Activated effector memory CD4-positive, alpha-beta T cell treated with anti-CD3 and anti-CD28 coated beads, Interleukin-2, amount 50 U/mL, for 16 hours (primary cell): ENCODE data around the gene SUGCT.

Experiments used
- DNase-seq: peaks from one replicate; pipeline ENCODE4 v3.0.0-alpha.2; 2020

The SUGCT gene

DNA sequence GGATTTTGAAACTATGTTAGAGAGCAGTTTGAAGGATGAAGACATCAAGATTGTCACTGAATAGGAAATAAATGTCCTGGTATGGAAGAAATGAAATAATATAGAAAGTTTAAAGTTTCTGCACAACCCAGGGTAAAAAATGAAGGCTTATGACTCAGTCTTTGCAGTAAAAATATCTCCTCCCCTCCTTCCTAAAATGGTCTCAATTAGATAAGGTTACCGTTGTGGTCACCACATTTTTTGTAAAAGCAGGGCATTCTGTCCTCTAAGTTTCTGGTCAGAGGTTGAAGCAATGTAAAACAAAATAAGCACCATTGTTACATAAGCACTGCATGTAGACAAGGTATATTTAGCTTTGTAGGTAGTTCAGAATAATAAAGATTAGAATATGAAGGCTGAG is 403.5 kb downstream of the SUGCT start:
- no peak for DNase-seq

DNA sequence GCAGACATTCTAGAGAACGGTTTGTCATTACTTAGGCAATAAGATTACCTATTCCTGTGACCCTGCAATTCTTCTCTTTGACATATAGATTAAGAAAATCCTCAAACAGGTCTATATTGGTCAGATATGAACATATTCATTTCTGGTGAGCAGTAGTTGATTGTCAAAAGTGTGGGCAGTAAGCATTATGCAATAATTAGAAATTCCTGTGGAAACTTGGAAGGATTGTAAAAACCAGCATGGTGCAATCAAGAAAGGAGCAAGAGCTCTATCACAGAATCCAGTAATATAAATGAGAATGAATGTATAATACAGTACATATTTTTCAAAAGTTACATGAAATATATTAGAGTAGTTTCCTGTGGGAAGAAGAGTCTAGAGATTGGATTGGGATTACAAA is 406.5 kb downstream of the SUGCT start:
- no peak for DNase-seq

DNA sequence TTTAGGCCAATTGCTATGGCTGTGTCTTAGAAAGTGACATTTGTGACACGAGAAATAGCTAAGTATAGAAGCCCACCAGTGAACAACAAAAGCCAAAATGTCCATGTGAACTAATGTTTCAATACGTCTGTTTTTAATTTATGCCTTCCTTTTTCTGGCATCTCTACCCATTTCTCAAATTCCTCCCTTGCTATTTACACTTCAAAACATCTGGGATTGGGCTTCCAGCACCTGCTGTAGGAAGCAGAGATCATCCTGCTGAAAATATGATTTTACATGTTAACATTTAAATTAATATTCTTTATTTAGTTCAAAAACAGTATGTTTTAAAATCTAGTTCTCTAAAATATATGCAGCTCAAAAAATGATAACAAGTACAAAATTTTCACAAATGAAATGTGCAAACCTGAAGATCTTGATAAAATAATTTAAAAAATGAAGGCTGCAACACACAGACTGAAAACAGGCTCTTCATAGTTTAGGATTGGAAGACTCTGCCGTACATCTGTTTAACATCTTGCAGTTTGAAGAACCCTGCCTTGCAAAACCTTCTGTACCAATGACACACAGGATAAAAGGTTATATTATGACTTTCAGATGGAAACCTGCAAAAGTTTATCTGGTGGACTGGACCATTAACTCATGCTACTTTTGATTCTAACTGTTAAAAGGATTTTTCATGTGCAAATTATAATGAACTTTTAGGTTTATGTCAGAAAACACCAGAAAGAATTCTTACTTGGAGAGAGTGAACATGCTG is 408.4 kb downstream of the SUGCT start:
- no peak for DNase-seq

DNA sequence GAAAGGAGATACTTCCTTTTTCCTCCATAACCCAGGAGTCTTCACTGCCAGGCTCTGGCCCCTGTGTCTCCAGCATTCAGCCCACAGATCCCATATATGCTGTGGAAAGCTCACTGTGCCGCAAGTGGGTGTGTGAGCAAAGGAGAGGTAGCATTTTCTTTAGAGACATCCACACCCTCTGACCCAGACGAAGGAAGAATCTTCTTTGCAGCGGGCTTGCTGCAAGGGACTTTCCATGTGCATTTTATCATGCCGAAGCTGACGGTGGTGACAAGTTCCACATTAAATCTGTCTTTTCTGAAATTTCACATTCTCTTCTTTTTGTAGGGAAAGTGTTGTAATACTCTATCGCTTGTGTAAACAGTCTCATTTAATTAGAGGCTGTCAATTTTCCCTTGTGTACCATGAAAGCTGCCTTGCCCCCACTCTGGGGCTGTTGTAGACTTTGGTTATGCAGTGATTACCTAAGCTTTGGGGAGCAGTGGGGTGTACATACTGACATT is 409.5 kb downstream of the SUGCT start:
- DNase-seq = no peak

DNA sequence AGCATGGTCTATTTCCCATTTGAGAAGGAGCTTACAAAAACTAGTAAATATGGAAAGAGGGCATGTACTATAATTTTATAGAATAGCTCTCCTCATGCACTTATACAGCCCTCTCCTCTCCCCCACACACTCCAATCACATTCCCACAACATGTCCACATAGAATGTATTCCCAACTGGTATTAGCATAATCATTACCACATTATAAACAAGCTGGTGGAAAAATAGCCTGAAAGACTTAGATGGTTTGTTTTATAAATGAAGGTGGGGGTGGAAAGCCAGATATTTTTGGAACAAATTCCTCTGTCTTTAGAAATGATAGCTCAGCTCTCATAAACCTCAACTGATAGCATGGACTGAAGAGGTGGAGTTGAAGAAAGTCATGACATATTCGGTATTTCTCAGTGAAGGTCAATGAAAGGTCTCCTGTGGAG is 410.1 kb downstream of the SUGCT start:
- DNase-seq = no peak

DNA sequence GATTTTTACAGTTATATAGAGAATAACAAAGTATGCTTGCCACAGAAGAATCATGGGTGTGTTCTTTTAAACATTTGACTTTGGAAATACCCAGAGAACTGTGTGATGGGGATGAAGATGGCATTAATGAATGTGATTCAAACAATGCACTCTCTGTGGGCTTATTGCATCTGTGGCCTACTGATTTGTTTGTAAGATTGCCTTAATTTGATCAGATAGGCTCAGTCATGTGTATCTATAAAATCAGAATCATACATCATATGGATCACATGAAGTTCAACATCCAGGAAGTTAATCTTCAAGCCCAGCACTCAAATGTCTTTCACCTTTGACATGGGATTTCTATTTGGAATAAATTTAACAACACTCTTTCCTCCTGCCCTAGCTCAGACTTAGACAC is 410.9 kb downstream of the SUGCT start:
- no peak for DNase-seq

DNA sequence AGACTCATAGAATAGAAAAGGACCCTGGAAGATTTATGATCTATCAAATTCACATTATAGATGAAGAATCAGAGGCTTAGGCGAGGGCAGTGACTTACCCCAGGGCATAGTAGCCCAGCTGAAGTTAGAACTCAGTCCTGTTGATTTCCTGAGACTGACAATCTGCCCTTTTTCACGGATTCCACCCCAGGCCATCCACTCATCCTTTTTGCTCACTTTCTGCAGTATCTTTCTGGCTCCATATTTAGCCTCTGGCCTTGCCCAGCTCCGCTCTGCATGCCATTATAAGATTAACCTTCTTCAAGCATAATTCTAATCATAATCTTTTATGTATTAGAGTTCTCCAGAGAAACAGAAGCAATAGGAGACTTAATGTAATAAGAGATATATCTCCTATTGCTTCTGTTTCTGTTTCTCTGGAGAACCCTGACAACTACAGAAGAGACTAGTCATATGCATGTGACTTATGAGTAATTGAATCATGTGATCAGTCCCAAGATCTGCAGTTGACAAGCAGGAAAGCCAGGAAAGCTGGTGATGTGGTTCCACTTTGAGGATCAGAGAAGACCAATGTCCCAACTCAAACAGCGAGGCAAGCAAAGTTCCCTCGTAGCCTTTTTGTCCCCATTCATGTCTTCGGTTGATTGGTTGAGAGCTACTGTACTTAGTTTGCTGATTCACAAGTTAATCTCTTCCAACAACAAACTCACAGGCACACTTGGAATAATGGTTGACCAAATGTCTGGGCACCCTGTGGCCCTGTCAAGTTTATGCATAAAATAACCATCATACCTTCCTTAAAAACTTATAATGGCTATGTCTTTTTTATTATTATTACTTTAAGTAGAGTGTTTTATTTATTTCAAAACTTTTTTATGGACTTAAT is 412.1 kb downstream of the SUGCT start:
- DNase-seq = no peak

DNA sequence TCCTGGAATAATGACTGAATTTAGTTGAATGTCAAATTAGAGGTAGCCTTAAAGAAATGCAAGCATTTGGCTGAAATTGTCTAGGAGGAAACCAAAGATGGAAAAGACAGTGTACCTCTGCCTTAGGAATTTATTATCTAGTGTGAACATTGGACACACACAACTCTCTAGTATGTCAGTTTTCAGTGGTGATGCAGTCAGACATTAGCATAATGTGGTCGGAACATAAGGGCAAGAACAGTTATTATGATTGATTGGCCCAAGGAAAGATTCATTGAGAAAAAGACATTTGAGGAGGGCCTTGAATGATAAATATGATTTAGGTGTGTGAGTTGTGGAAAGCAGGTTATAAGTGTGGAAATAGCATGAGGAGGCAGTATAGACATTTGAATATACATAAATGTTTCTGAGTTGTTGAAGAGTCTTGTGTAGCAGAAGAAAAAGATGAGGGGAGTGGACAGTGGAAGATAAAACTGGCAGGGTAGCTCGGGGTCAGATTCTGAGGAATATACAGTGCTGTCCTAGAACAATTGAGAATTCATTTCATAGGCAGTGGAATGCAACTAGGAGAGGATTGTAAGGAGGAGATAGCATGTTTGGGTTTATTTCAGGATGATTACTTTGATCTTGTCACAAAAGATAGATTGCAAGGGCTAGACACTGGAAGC is 414.7 kb downstream of the SUGCT start:
- no peak for DNase-seq

DNA sequence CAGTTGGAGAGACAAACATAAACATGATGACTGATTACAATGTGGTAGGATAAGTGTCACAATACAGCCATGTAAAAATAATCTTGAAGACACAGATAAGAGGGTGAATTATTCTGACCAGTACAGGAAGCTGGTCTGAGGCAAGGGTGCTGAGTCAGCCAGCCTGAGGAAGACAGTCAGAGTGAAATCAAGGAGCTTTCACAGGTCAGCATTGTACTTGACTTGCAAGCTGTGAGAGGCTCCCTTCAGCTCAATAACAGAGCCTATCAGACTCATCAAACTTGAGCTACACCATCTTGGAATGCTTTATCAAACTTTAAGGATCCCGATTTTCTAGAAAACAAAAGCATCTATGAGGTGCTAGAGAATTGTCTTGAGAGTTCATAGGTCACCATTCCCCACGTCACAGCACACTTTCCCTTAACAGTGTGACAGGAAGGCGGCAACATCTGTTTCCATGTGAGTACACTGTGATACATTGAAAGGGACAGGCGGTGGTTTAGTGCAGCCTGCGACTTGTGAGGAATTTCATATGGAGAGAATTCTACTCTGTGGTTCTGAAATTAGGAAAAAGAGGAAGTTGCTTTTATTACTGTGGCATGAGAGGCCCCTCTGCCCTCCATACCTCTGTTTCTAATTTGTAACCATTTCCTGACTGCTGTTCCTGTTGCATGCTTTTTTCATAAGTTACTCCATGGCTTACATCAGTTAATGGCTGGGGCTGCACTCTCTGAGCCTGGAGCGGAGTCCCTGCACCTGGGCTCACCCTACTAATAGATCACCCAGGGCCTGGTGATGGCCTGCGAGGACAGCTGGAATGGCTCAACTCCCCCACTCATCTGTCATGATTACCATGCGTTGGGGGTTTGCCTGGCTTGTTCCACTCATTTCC is 417.1 kb downstream of the SUGCT start:
- no peak for DNase-seq

DNA sequence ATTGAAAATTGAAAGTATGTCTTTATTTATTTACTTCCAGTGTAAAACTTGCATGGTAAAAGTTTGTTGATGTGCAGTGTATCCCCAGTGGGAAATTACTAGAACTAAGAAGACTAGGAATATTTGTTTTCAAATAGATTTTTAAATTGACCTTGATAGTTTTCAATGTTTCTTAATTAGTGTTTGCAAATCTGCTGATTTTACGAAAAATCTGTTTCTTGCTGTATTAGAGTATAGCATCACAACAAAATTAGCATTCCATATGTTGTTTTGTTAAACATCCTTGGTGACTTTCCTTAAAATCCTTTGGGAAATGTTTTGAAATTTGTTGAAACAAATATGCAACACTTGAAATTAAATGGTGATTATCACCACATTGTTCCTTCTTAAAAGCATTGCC is 425.9 kb downstream of the SUGCT start:
- DNase-seq = no peak

DNA sequence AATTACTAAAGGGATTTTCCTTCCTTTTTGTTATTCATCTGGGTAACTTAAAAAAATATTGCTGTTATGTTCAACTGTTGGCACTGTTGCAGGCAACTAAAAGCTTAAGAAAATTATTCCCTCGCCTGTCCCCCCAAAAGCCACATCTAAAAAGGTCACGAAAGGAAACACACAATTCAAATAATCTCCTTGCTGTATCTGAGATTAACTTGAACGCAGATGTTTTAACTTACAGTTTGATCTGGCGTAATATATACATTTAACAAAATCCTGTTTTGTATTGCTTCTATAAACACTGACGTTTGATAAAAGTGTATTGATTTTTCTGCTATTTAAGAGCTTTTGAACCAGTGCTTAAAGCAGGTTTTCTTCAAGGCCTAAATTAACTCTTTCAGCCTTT is 432.1 kb downstream of the SUGCT start:
- DNase-seq = no peak

DNA sequence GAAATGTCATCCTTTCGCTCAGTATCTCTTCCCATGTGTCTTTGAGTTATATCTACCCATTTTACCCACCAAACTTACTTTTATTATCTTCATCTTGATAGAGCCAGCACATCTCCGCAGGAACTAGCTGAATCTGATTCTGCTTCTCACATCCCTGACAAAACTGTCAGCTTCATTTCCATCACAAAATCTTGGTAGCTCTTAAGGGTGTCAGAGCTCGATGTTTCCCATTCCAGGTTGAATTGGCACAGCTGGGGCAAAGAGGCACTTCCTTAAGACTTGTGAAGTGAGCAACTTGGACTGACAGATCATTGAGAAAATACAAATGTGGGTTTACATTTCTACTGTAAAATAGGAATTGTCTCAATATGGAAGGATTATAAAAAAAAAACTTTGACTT is 434.5 kb downstream of the SUGCT start:
- no peak for DNase-seq

DNA sequence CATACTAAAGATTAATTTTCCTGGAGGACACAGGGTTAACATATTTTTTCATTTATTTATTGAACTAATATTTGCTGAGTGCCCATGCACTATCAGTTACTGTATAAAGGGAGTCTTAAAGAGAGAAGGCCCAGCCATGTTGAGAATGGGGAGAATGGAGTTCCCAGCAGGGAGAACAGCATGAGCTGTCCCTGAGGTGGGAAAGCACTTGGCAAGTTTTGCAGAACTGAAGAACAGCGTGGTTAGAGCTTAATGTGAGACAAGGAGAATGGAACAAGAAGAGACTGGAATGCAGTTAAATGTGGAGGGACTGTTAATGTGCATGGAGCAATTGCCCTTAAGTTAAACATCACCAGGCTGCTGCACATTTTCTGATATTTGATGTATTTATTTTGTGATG is 435.4 kb downstream of the SUGCT start:
- DNase-seq = no peak

DNA sequence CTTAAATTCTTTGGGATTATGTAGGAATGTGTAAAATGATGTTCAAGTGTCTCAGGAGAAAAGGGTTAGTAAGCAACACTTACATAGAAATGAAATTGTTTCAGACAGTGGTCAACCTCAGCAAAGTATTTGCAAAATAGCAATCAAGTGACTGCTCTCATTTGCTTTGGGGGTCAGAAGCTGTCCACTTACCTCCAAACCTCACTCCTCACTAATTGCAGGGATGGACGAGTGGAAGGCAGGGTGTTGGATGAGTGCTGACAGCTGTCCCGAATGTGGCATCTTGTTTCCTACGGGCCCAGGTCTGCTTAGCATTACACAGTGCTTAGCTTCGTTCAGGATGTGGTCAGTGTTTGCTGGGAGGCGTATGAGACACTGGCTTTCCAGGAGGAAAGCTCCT is 437.0 kb downstream of the SUGCT start:
- no peak for DNase-seq

DNA sequence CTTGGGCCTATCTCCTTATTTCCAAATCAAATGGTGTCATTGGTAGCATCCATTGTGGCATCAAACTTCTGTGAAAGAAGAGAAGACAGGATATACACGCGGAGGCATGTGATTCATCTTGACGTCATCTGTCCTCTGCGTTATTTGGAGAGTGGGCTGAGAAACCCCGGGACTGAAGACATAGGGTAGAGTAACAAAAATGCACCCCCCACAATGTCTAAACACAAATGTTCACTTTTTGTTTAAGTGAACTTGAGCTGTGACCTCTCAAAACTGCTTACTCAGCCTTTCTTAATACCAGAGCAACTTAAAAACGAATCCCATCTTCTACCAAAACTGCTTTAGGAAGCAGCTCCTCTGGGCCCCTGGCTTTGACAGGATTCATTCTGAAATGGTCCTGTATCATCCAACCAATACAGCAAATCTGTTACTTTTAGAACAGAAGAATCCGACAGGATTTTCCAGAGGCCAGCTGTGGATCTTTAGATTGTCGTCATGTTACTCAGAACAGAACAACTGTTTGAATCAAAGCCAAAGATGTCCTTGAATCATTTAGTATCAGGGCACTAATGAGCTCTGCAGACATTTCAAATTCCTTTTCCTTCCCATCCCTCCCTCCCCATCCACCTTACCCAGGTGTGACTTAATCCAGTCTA is 438.1 kb downstream of the SUGCT start:
- DNase-seq = no peak

DNA sequence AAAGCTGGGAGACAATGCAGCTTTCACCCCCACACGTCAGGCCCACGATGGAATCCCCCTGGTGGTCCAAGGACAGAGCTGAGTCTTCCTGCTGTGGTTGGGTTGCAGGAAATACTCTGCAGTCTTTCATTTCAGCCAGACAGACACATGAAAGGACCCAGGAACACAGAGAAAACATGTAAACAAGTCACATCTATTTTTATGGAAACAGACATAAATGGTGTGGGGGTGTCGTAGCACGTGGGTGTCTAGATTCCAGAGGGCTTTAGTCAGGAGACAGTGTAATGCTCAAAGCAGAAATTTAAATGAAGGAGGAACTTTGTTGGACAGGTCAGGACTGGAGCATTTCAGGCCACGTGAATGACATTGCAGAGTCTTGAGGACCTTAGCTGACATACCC is 444.6 kb downstream of the SUGCT start:
- DNase-seq = no peak

DNA sequence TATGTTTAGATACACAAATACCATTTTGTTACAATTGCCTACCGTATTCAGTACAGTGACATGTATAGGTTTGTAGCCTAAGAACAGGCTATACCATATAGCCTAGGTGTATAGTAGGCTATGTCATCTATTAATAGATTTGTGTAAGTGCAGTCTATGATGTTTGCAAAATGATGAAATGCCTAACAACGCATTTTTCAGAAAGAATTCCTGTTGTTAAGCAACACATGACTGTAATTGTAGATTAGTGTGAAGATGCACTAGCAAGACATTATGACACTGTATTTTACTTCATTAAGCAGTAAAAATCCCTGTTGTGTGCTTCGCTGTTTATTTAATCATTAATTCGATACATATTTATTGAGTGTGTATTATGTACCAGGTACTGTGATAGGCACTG is 446.0 kb downstream of the SUGCT start:
- DNase-seq = no peak

DNA sequence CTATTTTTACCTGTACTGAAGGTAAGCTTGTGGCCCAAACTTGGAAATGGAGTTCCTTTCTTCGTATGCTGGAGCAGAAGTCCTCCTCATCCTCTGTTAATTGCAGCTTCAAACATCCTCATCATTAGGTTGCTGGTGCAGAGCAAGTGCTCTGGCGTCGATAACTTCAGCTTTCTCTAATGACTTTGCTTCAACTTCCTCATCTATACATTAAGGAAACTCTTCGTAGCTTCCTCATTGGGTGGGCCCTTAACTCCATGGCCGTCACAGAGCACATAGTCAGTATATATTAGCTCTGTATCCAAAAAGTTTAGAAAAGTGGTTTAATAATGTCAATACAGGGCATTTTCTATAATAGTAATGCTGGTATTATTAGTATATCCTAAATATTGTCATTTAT is 447.7 kb downstream of the SUGCT start:
- DNase-seq = no peak

DNA sequence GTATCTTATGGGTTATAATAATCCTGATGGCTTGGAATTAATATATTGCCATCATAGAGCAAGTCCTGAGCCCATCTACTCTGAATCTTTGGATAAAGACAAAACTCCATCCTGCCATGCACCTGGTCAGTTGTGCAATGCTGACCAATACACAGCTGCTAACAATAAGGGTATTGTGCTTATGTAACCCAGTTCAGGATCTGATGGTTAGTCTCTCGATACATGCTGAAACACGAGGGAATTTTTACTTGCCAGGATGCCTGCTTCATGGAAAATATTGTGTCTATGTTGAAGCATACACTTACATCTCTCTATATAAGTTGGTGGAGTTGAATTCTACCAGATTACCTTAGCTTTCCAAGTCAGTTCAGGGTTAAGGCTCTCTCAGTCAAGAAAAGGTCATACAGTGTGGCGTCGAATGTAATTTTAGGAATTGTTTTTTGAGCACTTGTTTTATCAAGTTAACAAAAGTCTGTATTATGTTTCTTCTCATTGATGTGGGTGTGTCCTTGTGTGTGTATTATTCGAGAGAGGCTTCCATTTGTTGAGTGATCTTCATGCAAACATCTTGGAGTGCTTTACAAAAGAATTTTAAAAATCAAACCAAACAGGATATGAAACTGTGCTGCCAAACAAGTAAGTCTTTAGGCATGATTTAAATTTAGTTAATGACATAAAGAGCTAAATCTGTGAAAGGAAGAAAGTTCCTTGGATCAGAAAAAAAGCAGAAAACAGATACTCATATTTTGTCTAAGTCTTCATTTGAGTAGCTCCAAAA is 449.1 kb downstream of the SUGCT start:
- no peak for DNase-seq

DNA sequence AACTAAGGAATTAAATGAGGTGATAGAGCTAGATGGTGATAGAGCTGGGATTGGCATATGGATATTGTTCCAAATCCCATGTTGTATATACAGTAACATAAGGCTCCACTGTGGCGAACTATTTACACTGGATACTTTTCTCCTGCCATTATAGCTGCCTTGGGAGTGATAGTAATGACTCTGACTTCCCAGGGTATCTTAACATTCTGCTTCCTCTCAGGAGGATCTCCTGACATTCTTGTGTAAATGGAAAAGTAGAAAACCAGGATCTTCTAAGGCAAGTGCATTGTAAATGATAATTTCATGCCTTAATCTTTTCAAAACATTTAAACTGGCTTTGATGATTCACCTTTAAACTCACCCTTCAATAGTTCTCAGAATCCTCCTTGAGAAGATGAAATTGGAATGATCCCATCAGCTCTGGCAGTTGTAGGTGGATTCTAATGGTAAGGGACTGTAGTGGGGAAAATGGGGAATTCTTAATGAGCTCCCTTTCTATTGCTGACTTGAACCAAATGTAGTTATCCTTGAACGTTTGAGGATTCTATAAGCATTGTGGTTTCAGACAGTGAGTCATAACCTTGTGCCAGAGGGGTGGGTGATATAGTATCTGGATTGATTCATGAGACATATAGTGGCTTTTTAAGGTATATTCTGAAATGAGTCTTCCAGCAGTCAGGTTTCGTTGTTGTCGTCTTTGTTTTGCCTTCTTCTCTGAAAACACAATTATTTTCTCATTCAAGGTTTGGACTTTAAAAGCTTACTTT is 450.0 kb downstream of the SUGCT start:
- no peak for DNase-seq
